Stimulated activated CD8-positive, alpha-beta memory T cell treated with anti-CD3 and anti-CD28 coated beads, Interleukin-12 subunit alpha, Interleukin-12 subunit beta, amount 100 ng/mL, for 24 hours (primary cell): Measurements from ENCODE around the gene CDH24.

ENCODE experiments used
- DNase-seq: peaks from one replicate; pipeline ENCODE4 v3.0.0-alpha.2; 2020; ENCODE audit errors: extremely low read depth

The CDH24 gene

DNA sequence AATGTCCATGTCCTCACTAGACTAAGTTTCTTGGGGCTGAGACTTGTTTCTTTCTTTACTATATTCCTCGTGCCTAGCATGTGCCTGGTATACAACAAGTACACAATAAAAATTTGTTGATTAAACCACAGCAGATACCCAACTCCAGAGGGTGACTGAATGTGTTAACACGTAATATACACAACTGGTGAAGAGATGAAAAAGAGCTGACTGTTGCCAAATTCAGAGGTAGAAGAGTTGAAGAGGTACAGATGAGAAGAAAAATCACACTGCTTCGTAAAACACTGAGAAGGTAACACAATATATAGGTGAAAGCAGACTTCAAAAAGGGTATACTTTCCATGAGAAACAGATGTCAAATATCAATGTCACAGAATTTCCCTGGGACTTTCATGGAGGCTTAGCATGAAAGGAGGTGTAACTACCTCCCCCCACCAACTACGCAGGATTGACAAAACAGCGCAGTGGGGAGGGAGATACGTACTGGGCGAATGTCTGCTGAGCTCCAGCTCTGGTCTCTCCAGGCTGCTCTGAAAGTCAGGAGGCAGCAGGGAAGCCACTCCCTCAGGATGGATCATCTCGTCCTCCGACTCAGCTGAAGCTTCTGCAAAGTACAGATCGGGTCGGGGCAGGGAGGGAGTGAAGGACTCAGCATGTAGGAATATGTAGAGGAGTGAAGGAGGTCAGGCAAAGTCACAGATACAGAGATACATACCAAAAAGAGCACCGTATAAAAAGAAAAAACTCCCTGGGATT lies 32.4 kb upstream of the CDH24 start:
- no peak for DNase-seq

- no peak for DNase-seq
These were observed 29.2 kb upstream of the CDH24 start for GRCh38 chr14:23086565-23086964.

- DNase-seq, result no peak
These were observed 28.1 kb upstream of the CDH24 start for GRCh38 chr14:23085458-23085857.

DNA sequence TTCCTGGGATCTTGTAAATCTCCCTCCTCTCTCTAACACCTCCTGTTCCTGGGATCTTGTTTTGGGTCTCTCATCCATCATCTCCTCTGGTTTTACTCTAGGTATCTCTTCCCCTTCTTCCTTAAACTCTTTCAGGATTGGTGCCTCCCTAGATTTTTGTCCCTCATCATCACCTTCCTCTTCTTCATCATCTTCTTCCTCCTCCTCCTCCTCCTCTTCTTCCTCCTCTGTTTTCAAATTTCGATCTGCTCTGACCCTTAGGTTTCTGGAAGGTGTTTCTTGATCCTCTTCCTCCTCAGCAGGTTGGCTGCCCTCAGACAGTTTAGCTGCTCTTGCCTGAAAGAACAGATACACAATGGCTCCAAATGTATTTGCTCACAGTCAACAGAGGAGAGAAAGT lies 23.2 kb upstream of the CDH24 start:
- no peak for DNase-seq

GRCh38 chr14:23079716-23080115 lies 22.4 kb upstream of the CDH24 start:
- DNase-seq, result no peak

DNA sequence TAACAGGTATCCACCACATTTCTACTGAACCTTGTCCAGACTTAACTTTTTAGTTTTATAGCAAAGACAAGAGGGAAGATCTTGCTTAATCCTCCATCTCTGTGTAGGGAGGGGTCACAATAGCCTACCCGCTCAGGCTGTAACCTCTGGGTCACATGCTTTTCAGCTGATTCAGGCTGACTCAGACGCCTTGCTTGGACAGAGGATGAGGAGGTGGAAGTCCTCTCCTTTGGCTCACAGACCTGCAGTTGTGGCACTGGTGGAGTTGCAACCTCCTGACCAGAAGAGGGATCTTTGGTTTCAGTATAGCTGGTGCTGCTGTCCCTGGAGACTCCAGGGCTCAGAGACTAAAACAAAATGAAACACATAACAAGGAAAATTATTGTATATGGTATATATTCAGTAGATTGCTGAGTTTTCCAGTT lies 21.4 kb upstream of the CDH24 start:
- no peak for DNase-seq

DNA sequence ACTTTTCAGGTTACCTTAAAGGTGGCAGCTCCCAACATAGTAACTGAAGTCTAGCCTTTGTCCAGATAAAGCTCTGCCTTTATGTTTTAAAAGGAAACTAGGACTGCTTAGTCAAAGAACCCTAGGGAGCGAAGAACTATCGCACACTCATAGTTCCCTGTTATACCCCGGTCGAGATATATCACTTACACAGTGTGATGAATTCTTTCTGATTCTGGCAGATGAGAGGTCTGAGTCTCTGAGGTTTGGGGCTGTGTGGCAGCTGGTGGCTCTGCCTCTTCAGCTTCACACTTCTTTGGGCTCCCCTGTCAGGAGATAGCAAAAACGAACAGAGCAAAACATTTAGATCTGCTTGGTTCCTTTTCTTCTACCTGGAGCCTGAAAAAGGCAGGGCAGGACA lies 20.6 kb upstream of the CDH24 start:
- DNase-seq, result no peak

DNA sequence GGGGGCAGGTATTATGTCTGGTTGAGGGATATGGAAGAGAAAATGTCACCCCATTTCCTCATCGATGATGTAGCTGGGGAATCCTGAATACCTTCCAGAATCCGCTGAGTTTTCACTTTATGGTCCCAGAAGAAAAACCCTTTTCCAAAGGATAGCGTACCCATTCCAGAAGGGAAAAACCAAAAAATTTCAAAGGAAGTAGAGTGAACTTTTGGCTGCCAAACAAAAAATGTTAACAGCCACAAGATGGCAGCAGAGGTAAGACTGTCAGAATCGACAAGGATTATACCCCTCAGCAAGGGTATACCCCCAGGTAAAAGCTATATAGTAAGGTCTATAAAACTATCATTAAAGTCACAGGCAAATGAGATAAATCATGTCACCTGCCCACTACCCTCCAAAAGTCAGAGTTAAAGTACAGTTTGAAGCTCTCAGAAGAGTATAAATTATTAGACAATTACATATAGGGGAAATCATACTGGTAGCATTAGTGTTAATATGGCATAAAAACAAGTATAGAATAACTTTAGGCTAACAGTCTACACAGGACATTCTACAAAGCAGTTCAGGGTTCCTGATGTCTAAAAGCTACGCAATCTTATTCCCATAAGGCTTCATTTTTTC lies 19.6 kb upstream of the CDH24 start:
- DNase-seq, result no peak

GRCh38 chr14:23074906-23075305 lies 17.6 kb upstream of the CDH24 start:
- DNase-seq, result no peak

GRCh38 chr14:23071921-23072539 lies 14.7 kb upstream of the CDH24 start:
- DNase-seq, result no peak

DNA sequence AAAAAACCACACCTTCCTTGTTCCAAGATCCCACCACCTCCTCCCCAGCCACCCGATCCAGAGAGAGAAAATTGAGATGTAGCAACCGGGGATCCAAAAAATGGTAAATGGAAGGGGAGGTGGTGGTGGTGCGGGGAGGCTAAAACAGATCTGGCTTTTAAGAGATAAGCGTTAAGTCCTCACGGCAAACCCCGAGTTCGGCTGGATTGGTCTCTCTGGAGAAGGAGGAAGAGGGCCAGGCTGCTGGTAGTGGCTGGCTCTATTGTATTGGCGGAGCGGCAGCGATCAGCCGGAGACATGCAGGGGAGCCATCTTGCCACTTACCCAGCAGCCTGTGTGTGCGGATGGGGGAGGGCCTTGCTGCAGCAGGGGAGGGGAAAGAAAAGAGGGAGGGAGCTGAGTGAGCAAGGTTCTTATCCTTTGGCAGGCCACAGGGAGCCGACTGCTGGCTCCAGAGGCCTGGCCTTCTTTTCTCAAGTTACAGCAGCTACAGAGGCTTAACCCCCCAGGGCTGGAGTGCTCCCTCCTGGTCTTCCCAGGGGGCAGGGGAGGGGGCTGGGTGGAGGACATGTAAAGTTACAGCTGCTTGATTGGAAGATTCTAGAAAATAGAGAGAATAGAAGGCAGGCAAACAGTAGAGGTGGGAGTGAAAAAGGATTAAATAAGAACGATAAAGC lies 14.1 kb upstream of the CDH24 start:
- DNase-seq, result peak; percentile 51

- no peak for DNase-seq
These were observed 13.2 kb upstream of the CDH24 start for GRCh38 chr14:23070262-23071129.

GRCh38 chr14:23069413-23069806 lies 12.1 kb upstream of the CDH24 start:
- no peak for DNase-seq

DNA sequence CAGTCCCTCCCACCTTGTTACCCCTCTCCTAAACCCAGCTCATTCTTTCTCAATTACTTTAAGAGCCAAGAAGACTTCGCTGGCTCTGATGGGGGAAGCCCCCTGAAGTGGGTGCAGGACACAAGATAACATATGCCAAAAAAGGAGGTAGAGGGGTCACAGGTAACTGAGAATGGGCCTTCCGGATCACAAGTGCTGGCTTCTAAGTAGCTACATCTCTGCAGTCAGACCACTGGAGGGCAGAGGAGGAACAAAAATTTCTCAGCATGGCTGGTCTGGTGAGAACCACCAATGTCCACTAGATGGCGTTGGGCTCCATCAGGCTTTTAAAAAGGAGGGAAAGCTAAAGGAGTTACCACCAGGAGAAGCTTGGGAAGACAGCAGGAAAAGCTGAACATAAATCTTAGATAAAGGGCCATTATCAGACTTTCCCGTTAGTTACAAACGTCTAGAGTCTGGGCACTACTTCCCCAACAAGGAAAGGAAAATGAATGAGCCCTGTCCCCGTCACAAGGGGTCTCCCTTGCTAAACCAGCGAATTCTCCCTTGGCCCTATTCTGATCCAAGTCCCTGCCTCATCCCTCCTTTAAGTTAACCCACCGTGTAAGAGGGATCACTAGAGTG lies 11.6 kb upstream of the CDH24 start:
- DNase-seq, result peak; percentile 14

DNA sequence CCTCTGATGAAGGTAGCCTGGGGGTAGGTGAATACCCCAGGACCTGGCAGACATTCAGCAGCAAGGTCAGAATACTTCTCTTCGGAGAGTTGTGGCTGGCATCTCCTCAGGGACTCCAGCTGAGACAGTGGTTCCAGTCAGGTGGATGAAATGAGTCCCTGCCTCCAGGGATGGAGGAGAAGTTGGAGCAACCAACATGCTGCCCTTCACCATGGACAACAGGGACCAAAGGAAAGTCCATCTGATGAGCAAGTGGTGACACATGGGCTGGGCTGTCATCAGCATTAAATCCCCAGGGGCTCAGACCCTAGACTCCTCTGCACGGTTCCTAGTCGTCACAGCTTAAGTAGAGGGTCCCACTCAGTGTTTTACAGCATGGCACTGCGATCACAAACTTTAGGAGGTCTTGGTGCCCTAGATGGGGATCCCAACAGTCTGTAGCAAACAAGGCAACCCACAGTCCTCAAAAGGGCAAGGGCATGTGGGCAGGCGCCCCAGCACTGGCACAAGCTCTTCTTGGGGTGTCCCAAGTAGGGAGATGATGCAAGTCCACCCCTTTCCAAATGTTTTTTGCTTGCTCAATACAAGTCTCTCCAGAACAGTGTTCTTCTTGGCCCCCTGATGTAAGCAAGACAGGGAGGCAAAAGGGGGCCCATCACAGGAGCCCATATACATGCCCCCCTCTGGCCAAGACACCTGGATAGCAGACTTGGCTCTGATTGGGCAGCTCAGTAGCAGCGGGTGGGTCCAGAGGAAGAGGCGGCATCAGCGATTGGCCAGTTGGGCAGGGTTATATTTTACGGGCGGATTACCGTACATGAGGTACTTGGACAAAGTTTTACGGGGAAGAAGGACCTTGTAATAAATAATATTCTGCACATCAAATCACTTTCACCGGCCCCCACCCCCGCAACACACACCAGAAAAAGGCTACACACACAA lies 10.8 kb upstream of the CDH24 start:
- no peak for DNase-seq

GRCh38 chr14:23066855-23067744 lies 9.8 kb upstream of the CDH24 start:
- no peak for DNase-seq

GRCh38 chr14:23066368-23066767 lies 9.0 kb upstream of the CDH24 start:
- no peak for DNase-seq

GRCh38 chr14:23063601-23064000 lies 6.3 kb upstream of the CDH24 start:
- DNase-seq, result no peak

DNA sequence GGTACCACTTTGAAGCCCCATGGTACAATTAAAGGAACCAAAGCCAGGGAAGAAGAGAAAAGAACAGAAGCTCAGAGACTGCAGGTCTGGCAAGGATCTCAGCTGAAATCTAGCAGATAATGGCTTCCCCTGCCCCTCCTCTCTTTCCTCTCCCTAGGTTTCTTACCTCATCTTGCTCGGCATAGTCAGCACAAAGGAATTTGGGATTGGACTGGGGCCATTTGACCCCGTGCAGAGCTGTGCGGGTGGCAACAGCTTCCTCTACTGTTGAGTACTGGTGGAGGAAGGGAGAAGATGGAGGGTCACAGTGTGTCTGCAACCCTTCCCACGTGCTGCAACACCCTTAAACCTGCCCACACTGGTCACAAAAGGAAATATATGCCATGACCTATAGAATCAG lies 4.7 kb upstream of the CDH24 start:
- DNase-seq, result no peak
